Measurements from ENCODE around the gene SULT2B1.

DNA sequence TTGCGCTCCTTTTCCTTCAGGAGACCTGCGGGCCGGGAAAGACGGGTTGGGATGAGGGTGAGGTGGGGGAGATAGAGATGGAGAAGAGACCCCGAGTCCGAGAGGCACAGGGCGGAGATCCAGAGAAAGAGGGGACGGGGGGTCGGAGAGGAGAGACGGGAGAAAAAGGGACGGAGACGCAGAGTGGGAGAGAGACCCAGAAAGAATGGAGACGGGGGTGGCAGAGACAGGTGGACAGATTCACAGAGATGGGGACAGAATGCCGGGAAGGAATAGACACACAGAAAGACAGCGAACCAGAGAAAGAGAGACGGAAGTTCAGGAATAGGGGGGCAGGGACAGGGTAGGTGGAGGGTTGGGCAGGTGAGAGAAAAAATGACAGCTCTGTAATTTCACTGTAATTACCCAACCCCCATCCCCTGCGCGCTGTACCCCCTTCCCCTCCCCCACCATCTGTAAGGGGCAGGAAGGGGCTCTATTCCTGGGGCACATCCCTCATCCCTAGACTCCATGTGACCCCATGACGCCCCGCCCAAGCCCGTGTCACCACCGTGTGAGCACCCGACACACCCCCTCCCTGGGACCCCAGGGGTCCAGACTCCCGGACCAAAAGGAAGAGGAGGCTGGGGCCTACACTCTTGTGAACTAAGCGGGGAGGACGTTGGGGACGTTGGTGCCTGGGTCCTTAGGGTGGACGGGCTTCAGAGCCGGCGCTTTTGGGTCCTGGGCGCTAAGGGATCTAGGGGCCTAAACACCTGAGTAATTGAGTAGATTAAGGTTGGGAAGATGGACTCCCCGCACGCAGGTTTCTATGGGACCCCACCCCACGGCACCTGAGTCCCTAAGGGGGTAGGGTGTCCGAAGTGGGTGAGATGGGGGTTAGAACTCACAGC lies 84.2 kb downstream of the SULT2B1 start:
- TF ChIP-seq, protein P1, sequence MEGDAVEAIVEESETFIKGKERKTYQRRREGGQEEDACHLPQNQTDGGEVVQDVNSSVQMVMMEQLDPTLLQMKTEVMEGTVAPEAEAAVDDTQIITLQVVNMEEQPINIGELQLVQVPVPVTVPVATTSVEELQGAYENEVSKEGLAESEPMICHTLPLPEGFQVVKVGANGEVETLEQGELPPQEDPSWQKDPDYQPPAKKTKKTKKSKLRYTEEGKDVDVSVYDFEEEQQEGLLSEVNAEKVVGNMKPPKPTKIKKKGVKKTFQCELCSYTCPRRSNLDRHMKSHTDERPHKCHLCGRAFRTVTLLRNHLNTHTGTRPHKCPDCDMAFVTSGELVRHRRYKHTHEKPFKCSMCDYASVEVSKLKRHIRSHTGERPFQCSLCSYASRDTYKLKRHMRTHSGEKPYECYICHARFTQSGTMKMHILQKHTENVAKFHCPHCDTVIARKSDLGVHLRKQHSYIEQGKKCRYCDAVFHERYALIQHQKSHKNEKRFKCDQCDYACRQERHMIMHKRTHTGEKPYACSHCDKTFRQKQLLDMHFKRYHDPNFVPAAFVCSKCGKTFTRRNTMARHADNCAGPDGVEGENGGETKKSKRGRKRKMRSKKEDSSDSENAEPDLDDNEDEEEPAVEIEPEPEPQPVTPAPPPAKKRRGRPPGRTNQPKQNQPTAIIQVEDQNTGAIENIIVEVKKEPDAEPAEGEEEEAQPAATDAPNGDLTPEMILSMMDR (conservative IDR thresholded peaks at IDR 0.05 in 1 of 2, IDR thresholded peaks at IDR 0.05 in 1 of 2; ENCODE audit: low read depth in 1 of 2, low read length in 2 of 2), result no peak
- no peak for TF ChIP-seq EZH2 (IDR thresholded peaks at IDR 0.05; ENCODE audit: low read length, missing control alignments)

All from fibroblast of lung (primary cell).